HG03135 (cell line): ENCODE measurements around the gene MRPS9.

Source experiments
- ATAC-seq: cut with Tn5 transposase; IDR thresholded peaks from one replicate; pipeline ENCODE4 v1.9.1; 2021; ENCODE audit warnings: mild to moderate bottlenecking, moderate library complexity; ENCODE audit not compliant: unreplicated experiment

The MRPS9 gene

GRCh38 chr2:105117565-105117964, 79.7 kb downstream of the MRPS9 start:
- ATAC-seq: no peak

- ATAC-seq: no peak
These were observed 81.1 kb downstream of the MRPS9 start for GRCh38 chr2:105118960-105119359.

- ATAC-seq: no peak
These were observed 83.6 kb downstream of the MRPS9 start for GRCh38 chr2:105121434-105121833.

GRCh38 chr2:105125428-105125827, 87.6 kb downstream of the MRPS9 start:
- ATAC-seq: no peak

- ATAC-seq: no peak
These were observed 88.1 kb downstream of the MRPS9 start for GRCh38 chr2:105125920-105126319.

- no peak for ATAC-seq
These were observed 88.5 kb downstream of the MRPS9 start for GRCh38 chr2:105126336-105126735.

GRCh38 chr2:105127289-105127915, 89.5 kb downstream of the MRPS9 start:
- no peak for ATAC-seq

- peak; percentile 97 for ATAC-seq
These were observed 91.9 kb downstream of the MRPS9 start for GRCh38 chr2:105129722-105130232.

- ATAC-seq: no peak
These were observed 92.7 kb downstream of the MRPS9 start for GRCh38 chr2:105130546-105130945.

- ATAC-seq: no peak
These were observed 96.2 kb downstream of the MRPS9 start for GRCh38 chr2:105134081-105134480.

GRCh38 chr2:105135436-105135835, 97.6 kb downstream of the MRPS9 start:
- no peak for ATAC-seq

- ATAC-seq: no peak
These were observed 98.5 kb downstream of the MRPS9 start for GRCh38 chr2:105136394-105136793.

- no peak for ATAC-seq
These were observed 100.8 kb downstream of the MRPS9 start for GRCh38 chr2:105138643-105139042.

GRCh38 chr2:105139556-105140239, 101.8 kb downstream of the MRPS9 start:
- ATAC-seq: no peak

GRCh38 chr2:105140240-105140568, 102.3 kb downstream of the MRPS9 start:
- no peak for ATAC-seq

GRCh38 chr2:105141099-105141614, 103.3 kb downstream of the MRPS9 start:
- no peak for ATAC-seq

GRCh38 chr2:105142239-105142638, 104.4 kb downstream of the MRPS9 start:
- no peak for ATAC-seq

GRCh38 chr2:105143094-105143466, 105.2 kb downstream of the MRPS9 start:
- no peak for ATAC-seq

- no peak for ATAC-seq
These were observed 105.7 kb downstream of the MRPS9 start for GRCh38 chr2:105143467-105144151.

GRCh38 chr2:105144152-105144940, 106.5 kb downstream of the MRPS9 start:
- ATAC-seq: no peak

GRCh38 chr2:105144941-105145300, 107.1 kb downstream of the MRPS9 start:
- ATAC-seq: no peak
